SU-DHL-6 (cell line): Measurements from ENCODE around the gene ANKRD45.

Experiments
- EZH2phosphoT487 ChIP-seq: fragments of 200-600 bp; sonication (generic), shearing (Covaris generic); conservative IDR thresholded peaks from 2 replicates; pipeline ENCODE4 v1.6.1; 2018; ENCODE audit warnings: mild to moderate bottlenecking, antibody characterized with exemption, low read length, moderate library complexity, mixed read lengths
- TF ChIP-seq, protein P1 (sequence below): fragments of 200-600 bp; sonication (generic); IDR thresholded peaks from one replicate; pipeline ENCODE4 v1.5.1; 2017; ENCODE audit warnings: antibody characterized with exemption, mild to moderate bottlenecking, low read length, moderate library complexity; ENCODE audit not compliant: insufficient read depth, poor library complexity, severe bottlenecking

DNA sequence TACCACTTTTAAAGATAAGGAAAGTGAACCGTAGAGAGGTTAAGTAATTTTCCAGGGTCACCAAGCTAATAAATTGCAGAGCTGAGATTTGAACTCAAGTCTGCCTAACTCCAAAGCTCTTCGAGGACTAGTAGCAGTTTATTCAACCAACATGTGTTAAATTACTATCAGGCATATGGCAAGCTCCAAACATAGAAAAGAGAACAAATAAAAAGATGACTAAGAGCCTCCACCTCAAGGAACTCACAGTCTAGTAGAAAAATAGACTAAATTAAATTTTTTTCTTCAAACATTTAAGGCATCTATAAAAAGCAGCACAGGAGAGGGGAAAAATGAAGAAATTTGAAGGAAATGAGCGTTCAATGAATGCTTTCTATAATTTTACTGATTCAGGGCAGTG is 89.0 kb downstream of the ANKRD45 start:
- TF ChIP-seq, protein P1, sequence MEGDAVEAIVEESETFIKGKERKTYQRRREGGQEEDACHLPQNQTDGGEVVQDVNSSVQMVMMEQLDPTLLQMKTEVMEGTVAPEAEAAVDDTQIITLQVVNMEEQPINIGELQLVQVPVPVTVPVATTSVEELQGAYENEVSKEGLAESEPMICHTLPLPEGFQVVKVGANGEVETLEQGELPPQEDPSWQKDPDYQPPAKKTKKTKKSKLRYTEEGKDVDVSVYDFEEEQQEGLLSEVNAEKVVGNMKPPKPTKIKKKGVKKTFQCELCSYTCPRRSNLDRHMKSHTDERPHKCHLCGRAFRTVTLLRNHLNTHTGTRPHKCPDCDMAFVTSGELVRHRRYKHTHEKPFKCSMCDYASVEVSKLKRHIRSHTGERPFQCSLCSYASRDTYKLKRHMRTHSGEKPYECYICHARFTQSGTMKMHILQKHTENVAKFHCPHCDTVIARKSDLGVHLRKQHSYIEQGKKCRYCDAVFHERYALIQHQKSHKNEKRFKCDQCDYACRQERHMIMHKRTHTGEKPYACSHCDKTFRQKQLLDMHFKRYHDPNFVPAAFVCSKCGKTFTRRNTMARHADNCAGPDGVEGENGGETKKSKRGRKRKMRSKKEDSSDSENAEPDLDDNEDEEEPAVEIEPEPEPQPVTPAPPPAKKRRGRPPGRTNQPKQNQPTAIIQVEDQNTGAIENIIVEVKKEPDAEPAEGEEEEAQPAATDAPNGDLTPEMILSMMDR, result no peak
- TF ChIP-seq EZH2phosphoT487, result no peak
